IMR-90 (cell line): ENCODE data around the gene MGAT3. TPM values are rescaled to one million over a fixed set of nuclear protein-coding genes. Genes with fewer than 3 reads are reported as not detected.

Experiments used
- ATAC-seq: fragments of 200-7000 bp; cut with Tn5 transposase; 2 replicates; pipeline ENCODE4 v1.9.1; 2020; ENCODE audit warnings: low read depth, mild to moderate bottlenecking, moderate library complexity
- BruUV-seq: library from RNA; stranded (reverse); fragments of 400-500 nt; replicated peaks from 2 replicates; lab custom pipeline; 2021; lab: Mats Ljungman, UMichigan
- CTCF ChIA-PET: fragments of 300-600 bp; formaldehyde crosslinking; extraction: SDS; loops from one replicate; lab custom pipeline; 2021; ENCODE audit warnings: antibody characterized with exemption; lab: Yijun Ruan, JAX
- POLR2A ChIA-PET: fragments of 300-600 bp; sonication (Branson Sonifier 250); formaldehyde crosslinking; loops from one replicate; lab custom pipeline; 2022; ENCODE audit warnings: antibody characterized with exemption; ENCODE audit not compliant: unreplicated experiment; lab: Charles Lee
- DNase-seq: peaks from one replicate; pipeline ENCODE4 v3.0.0; 2013
- H2AFZ ChIP-seq: replicated peaks from 2 replicates; pipeline ENCODE3; 2013; ENCODE audit warnings: low read length, mild to moderate bottlenecking; ENCODE audit not compliant: poor library complexity
- H2AK5ac ChIP-seq: 2 replicates; pipeline ENCODE4 v1.6.1; 2013; ENCODE audit warnings: low read depth, low read length, inconsistent platforms
- H2AK9ac ChIP-seq: replicated peaks from 2 replicates; pipeline ENCODE3; 2013; ENCODE audit warnings: mild to moderate bottlenecking, low read depth, low read length, moderate library complexity; ENCODE audit not compliant: poor library complexity
- H2BK120ac ChIP-seq: 2 replicates; pipeline ENCODE4 v1.6.1; 2013; ENCODE audit warnings: low read depth, low read length, inconsistent platforms
- H2BK15ac ChIP-seq: 3 replicates; pipeline ENCODE4 v1.6.1; 2013; ENCODE audit warnings: low read depth, low read length, inconsistent platforms
- H2BK20ac ChIP-seq: 2 replicates; pipeline ENCODE4 v1.6.1; 2013; ENCODE audit warnings: low read depth, mild to moderate bottlenecking, inconsistent platforms, low read length, moderate library complexity
- H2BK5ac ChIP-seq: 2 replicates; pipeline ENCODE4 v1.6.1; 2013; ENCODE audit warnings: mild to moderate bottlenecking, low read depth, low read length, inconsistent platforms; ENCODE audit not compliant: poor library complexity, severe bottlenecking
- H3K14ac ChIP-seq: replicated peaks from 2 replicates; pipeline ENCODE4 v1.6.1; 2013; ENCODE audit warnings: low read depth, low read length, inconsistent platforms
- H3K18ac ChIP-seq: 2 replicates; pipeline ENCODE4 v1.6.1; 2013; ENCODE audit warnings: low read depth, low read length, control low read depth
- H3K23ac ChIP-seq: 2 replicates; pipeline ENCODE4 v1.6.1; 2013; ENCODE audit warnings: low read depth, low read length, inconsistent platforms
- H3K27ac ChIP-seq: 2 replicates; pipeline ENCODE4 v1.5.1; 2013; ENCODE audit warnings: mild to moderate bottlenecking, control low read depth, low read length; ENCODE audit not compliant: insufficient read depth
- H3K27me3 ChIP-seq: 2 replicates; pipeline ENCODE4 v1.6.1; 2013; ENCODE audit warnings: low read length; ENCODE audit not compliant: control insufficient read depth, insufficient read depth
- H3K36me3 ChIP-seq: 2 replicates; pipeline ENCODE4 v1.6.1; 2013; ENCODE audit warnings: low read length, mixed read lengths; ENCODE audit not compliant: control insufficient read depth, insufficient read depth
- H3K4ac ChIP-seq: 2 replicates; pipeline ENCODE4 v1.6.1; 2013; ENCODE audit warnings: low read depth, low read length, inconsistent platforms
- H3K4me1 ChIP-seq: 2 replicates; pipeline ENCODE4 v1.6.1; 2013; ENCODE audit warnings: low read length, mixed read lengths; ENCODE audit not compliant: control insufficient read depth, insufficient read depth
- H3K4me2 ChIP-seq: 2 replicates; pipeline ENCODE4 v1.6.1; 2013; ENCODE audit warnings: low read depth, mild to moderate bottlenecking, control low read depth, low read length, moderate library complexity
- H3K4me3 ChIP-seq: 2 replicates; pipeline ENCODE4 v1.5.1; 2013; ENCODE audit warnings: low read depth, mild to moderate bottlenecking, control low read depth, low read length, moderate library complexity; ENCODE audit not compliant: insufficient read depth
- H3K56ac ChIP-seq: 2 replicates; pipeline ENCODE4 v1.6.1; 2013; ENCODE audit warnings: low read length, inconsistent platforms; ENCODE audit not compliant: insufficient read depth; ENCODE audit errors: extremely low read depth
- H3K79me1 ChIP-seq, 2 experiments: 2 replicates each; pipeline ENCODE4 v1.6.1; 2013; ENCODE audit warnings: low read length in 2 of 2, inconsistent platforms in 1 of 2, low read depth in 1 of 2
- H3K9ac ChIP-seq: 2 replicates; pipeline ENCODE4 v1.6.1; 2013; ENCODE audit warnings: low read depth, low read length, control low read depth
- H3K9me1 ChIP-seq: 2 replicates; pipeline ENCODE4 v1.6.1; 2013; ENCODE audit warnings: low read length, inconsistent platforms; ENCODE audit not compliant: insufficient read depth
- H3K9me3 ChIP-seq: 2 replicates; pipeline ENCODE4 v1.6.1; 2013; ENCODE audit warnings: low read length; ENCODE audit not compliant: control insufficient read depth, insufficient read depth
- H4K20me1 ChIP-seq: 2 replicates; pipeline ENCODE4 v1.6.1; 2013; ENCODE audit warnings: low read length, inconsistent platforms; ENCODE audit not compliant: insufficient read depth
- H4K5ac ChIP-seq: 2 replicates; pipeline ENCODE4 v1.6.1; 2013; ENCODE audit warnings: mild to moderate bottlenecking, low read depth, low read length, control low read depth
- H4K8ac ChIP-seq, 2 experiments: 2 replicates each; pipeline ENCODE4 v1.6.1; 2013; ENCODE audit warnings: low read depth in 2 of 2, low read length in 2 of 2, control low read depth in 1 of 2, inconsistent platforms in 1 of 2
- H4K91ac ChIP-seq: 2 replicates; pipeline ENCODE4 v1.6.1; 2013; ENCODE audit warnings: low read depth, low read length, inconsistent platforms; ENCODE audit not compliant: insufficient read depth
- CEBPB ChIP-seq: IDR thresholded peaks from 2 replicates; pipeline ENCODE4 v1.6.1; 2012; ENCODE audit warnings: low read depth, low read length, improper control_type of control experiment
- MAFK ChIP-seq: IDR thresholded peaks from 2 replicates; pipeline ENCODE4 v1.6.1; 2012; ENCODE audit warnings: low read depth, low read length, improper control_type of control experiment
- MAZ ChIP-seq: IDR thresholded peaks from 2 replicates; pipeline ENCODE4 v1.6.1; 2012; ENCODE audit warnings: low read depth, mild to moderate bottlenecking, low read length, improper control_type of control experiment, moderate library complexity, borderline replicate concordance
- NFE2L2 ChIP-seq: fragments of 150-350 bp; IDR thresholded peaks from 2 replicates; pipeline ENCODE4 v1.6.1; 2016; ENCODE audit warnings: low read depth, mild to moderate bottlenecking, low read length
- WGBS, 2 experiments: methylation state at CpG; one replicate each; pipeline versions ENCODE4 v1.1.5 to v1.1.7; 2013; ENCODE audit warnings: missing lambda C conversion rate in 2 of 2; ENCODE audit not compliant: insufficient read length in 1 of 2; ENCODE audit errors: extremely low coverage in 2 of 2; 5-methylcytosine and 5-hydroxymethylcytosine counted together
- dilution Hi-C: fragments of 300-500 bp; cut with HindIII; formaldehyde crosslinking; loops from one replicate; pipeline ENCODE4 v1.14.3; 2018; ENCODE audit warnings: low sequenced_read_pairs; ENCODE audit not compliant: unreplicated experiment
- in situ Hi-C: fragments of 300-500 bp; cut with MboI; formaldehyde crosslinking; loops from 3 replicates; pipeline ENCODE4 v1.14.3; 2019; ENCODE audit warnings: low sequenced_read_pairs, inconsistent platforms, mixed read lengths
- intact Hi-C: fragments of 100-400 bp; cut with micrococcal nuclease; formaldehyde crosslinking; loops from 2 replicates; pipeline ENCODE4 v1.10.0; 2022
- polyA plus RNA-seq, 3 experiments: library from polyadenylated mRNA; depleted of rRNA; stranded (reverse); fragments of >200 nt; gene quantifications; 2 replicates each; pipeline ENCODE4 v1.2.3, GENCODE V29; 2012; ENCODE audit warnings: low replicate concordance in 1 of 3
- total RNA-seq: library from RNA; depleted of rRNA; stranded (reverse); fragments of >200 nt; gene quantifications from 2 replicates; pipeline ENCODE4 v1.2.3, GENCODE V29; 2012
- TF ChIP-seq, protein P1 (sequence below): fragments of 150-350 bp; IDR thresholded peaks from 2 replicates; pipeline ENCODE4 v1.6.1; 2017; ENCODE audit warnings: mild to moderate bottlenecking, antibody characterized with exemption, low read length, low read depth

The MGAT3 gene
- total and polyA plus RNA-seq, 2 of the 4 experiments (the other 2 are of a cell fraction), result 0.36 to 1.1 TPM

GRCh38 chr22:39488563-39489083, 31.8 kb downstream of the MGAT3 start:
- no peak overlapping the region for H3K27ac ChIP-seq
- no peak overlapping the region for H3K4me3 ChIP-seq
- dilution Hi-C loops, result no loop called here
- H2AFZ ChIP-seq, result no peak overlapping the region
- no peak for ATAC-seq
- intact Hi-C loops, result no loop called here
- no peak overlapping the region for H2BK15ac ChIP-seq
- no peak overlapping the region for H3K4ac ChIP-seq
- no peak for TF ChIP-seq MAZ
- TF ChIP-seq, protein P1, sequence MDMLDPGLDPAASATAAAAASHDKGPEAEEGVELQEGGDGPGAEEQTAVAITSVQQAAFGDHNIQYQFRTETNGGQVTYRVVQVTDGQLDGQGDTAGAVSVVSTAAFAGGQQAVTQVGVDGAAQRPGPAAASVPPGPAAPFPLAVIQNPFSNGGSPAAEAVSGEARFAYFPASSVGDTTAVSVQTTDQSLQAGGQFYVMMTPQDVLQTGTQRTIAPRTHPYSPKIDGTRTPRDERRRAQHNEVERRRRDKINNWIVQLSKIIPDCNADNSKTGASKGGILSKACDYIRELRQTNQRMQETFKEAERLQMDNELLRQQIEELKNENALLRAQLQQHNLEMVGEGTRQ, result no peak
- TF ChIP-seq NFE2L2, result no peak
- no peak for TF ChIP-seq MAFK
- TF ChIP-seq CEBPB, result no peak
- H2BK20ac ChIP-seq, result no peak overlapping the region
- BruUV-seq, result no TSS peak
- no peak overlapping the region for H4K8ac ChIP-seq
- peaks cover 6% of the 10 kb centered on the region for H3K9me1 ChIP-seq
- peaks cover under 1% of the 10 kb centered on the region for H3K27me3 ChIP-seq
- H4K20me1 ChIP-seq, result peaks cover 7% of the 10 kb centered on the region; the same call in 1 of the 2 replicates
- H3K36me3 ChIP-seq, result no peaks in the 10 kb centered on the region
- no peak overlapping the region for H3K14ac ChIP-seq
- no peak overlapping the region for H2AK5ac ChIP-seq
- H4K91ac ChIP-seq, result no peak overlapping the region
- no peak overlapping the region for H3K4me2 ChIP-seq
- no peak overlapping the region for H4K5ac ChIP-seq
- no peak overlapping the region for H3K23ac ChIP-seq
- no peak overlapping the region for H3K9ac ChIP-seq
- H2BK5ac ChIP-seq, result no peak overlapping the region
- CTCF ChIA-PET, result no interaction called here
- WGBS, 2 experiments, result 94% methylated on average over 21 of the region's 39 CpGs; no CpG with 5 or more reads in 1 of the 2 experiments
- DNase-seq, result no peak
- H3K9me3 ChIP-seq, result no peaks in the 10 kb centered on the region
- H3K56ac ChIP-seq, result no peak overlapping the region
- peaks cover 2% of the 10 kb centered on the region; the same call in 1 of the 2 replicates for H3K4me1 ChIP-seq
- H2AK9ac ChIP-seq, result no peak overlapping the region
- H2BK120ac ChIP-seq, result no peak overlapping the region
- POLR2A ChIA-PET, result no interaction called here
- no peak overlapping the region for H3K18ac ChIP-seq
- in situ Hi-C loops, result no loop called here
- H3K79me1 ChIP-seq, result 0 out of 4 replicates have a peak, but pooled peaks cover 0 to 2% of the 10 kb centered on the region in 2 experiments
